ENCODE results near the gene NXPH4.

NXPH4 gene

GRCh38 chr12:57183939-57184725 is 32.5 kb upstream of the NXPH4 start:
- DNase-seq = no peak

- no peak for DNase-seq
These were observed 31.2 kb upstream of the NXPH4 start for GRCh38 chr12:57185403-57185802.

GRCh38 chr12:57185906-57186508 is 30.6 kb upstream of the NXPH4 start:
- DNase-seq = no peak

- DNase-seq = no peak
These were observed 29.1 kb upstream of the NXPH4 start for GRCh38 chr12:57187222-57188089.

- DNase-seq = no peak
These were observed 28.5 kb upstream of the NXPH4 start for GRCh38 chr12:57188090-57188425.

GRCh38 chr12:57190037-57190436 is 26.6 kb upstream of the NXPH4 start:
- no peak for DNase-seq

- no peak for DNase-seq
These were observed 25.8 kb upstream of the NXPH4 start for GRCh38 chr12:57190821-57191220.

- DNase-seq = no peak
These were observed 25.2 kb upstream of the NXPH4 start for GRCh38 chr12:57191410-57191809.

- DNase-seq = no peak
These were observed 23.7 kb upstream of the NXPH4 start for GRCh38 chr12:57192920-57193319.

GRCh38 chr12:57193706-57194245 is 22.8 kb upstream of the NXPH4 start:
- DNase-seq = no peak

GRCh38 chr12:57194253-57194652 is 22.3 kb upstream of the NXPH4 start:
- DNase-seq = no peak

GRCh38 chr12:57195186-57195585 is 21.4 kb upstream of the NXPH4 start:
- no peak for DNase-seq

- no peak for DNase-seq
These were observed 20.8 kb upstream of the NXPH4 start for GRCh38 chr12:57195611-57196371.

GRCh38 chr12:57196439-57196838 is 20.2 kb upstream of the NXPH4 start:
- no peak for DNase-seq

- DNase-seq = no peak
These were observed 19.6 kb upstream of the NXPH4 start for GRCh38 chr12:57196956-57197355.

- DNase-seq = no peak
These were observed 18.3 kb upstream of the NXPH4 start for GRCh38 chr12:57198329-57198728.

GRCh38 chr12:57199191-57199590 is 17.4 kb upstream of the NXPH4 start:
- DNase-seq = no peak

GRCh38 chr12:57200497-57200896 is 16.1 kb upstream of the NXPH4 start:
- no peak for DNase-seq

GRCh38 chr12:57201219-57201618 is 15.4 kb upstream of the NXPH4 start:
- DNase-seq = no peak

GRCh38 chr12:57201631-57202030 is 15.0 kb upstream of the NXPH4 start:
- DNase-seq = no peak

- no peak for DNase-seq
These were observed 14.3 kb upstream of the NXPH4 start for GRCh38 chr12:57202321-57202720.

- DNase-seq = no peak
These were observed 13.4 kb upstream of the NXPH4 start for GRCh38 chr12:57203201-57203600.

GRCh38 chr12:57203791-57204190 is 12.8 kb upstream of the NXPH4 start:
- no peak for DNase-seq

Data from GOT3 (cell line).